ENCODE data around the gene AFF1.

DNA sequence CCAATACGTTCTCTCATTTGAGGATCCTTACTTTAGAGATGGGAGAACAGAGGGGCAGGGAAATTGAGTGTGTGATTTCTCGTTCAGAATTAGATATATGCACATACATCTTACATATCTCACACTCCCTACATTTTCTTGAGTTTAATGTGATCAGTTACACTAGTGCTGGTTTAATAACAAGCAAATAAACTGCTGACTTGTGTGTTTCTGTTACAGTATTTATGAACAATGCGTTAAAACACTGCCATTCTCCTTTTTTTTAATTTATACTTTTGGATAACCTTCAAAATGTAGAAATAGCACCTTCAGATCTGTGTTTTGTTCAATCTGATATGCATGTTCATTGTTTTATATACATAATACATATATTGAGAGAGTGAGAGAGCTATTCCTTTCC is 155.5 kb downstream of the AFF1 start:
- TF ChIP-seq POLR2AphosphoS5 (IDR thresholded peaks at IDR 0.05; ENCODE audit: low read depth, low read length) = no peak
- TF ChIP-seq SIN3A (IDR thresholded peaks at IDR 0.05; ENCODE audit: borderline replicate concordance, insufficient read depth, low read length) = no peak
- TF ChIP-seq TAF1 (IDR thresholded peaks at IDR 0.05; ENCODE audit: borderline replicate concordance, insufficient read depth, low read length) = no peak

All from PFSK-1 (cell line).